ENCODE results near the gene NCKAP1. TPM values are rescaled to one million over a fixed set of nuclear protein-coding genes. Genes with fewer than 3 reads are reported as not detected.

Gene NCKAP1
- total RNA-seq, 4 donors from 2014 or later = 88.3 to 160 (median 122) TPM

DNA sequence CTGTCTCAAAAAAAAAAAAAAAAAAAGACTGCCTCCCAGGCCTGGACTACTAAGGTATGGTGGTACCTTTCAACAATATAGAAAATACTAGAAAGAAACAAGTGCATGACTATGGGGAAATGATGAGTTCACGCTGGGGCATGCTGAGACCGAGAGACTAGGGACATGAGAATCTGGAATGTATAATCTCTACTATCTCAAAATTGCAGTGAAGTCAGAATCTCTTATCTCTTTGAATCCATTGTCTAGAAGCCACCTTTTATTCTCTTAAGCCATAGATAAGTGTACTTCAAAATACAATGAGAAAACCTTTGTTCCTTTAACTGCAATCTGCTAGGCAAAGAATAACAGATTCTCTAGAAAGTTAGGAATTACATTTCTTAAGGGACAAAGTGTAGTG, 177.4 kb downstream of the NCKAP1 start:
- no peak for DNase-seq (ENCODE audit: low spot score in 2 of 2)
- H3K4me3 ChIP-seq (ENCODE audit: low read depth, poor library complexity, severe bottlenecking) = no peak overlapping the region
- TF ChIP-seq, protein P1, sequence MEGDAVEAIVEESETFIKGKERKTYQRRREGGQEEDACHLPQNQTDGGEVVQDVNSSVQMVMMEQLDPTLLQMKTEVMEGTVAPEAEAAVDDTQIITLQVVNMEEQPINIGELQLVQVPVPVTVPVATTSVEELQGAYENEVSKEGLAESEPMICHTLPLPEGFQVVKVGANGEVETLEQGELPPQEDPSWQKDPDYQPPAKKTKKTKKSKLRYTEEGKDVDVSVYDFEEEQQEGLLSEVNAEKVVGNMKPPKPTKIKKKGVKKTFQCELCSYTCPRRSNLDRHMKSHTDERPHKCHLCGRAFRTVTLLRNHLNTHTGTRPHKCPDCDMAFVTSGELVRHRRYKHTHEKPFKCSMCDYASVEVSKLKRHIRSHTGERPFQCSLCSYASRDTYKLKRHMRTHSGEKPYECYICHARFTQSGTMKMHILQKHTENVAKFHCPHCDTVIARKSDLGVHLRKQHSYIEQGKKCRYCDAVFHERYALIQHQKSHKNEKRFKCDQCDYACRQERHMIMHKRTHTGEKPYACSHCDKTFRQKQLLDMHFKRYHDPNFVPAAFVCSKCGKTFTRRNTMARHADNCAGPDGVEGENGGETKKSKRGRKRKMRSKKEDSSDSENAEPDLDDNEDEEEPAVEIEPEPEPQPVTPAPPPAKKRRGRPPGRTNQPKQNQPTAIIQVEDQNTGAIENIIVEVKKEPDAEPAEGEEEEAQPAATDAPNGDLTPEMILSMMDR (IDR thresholded peaks at IDR 0.05) = no peak
- no peak for TF ChIP-seq POLR2A (IDR thresholded peaks at IDR 0.05)
- intact Hi-C loops (cut with DNase I; ENCODE audit: low total_unique reads) = no loop called here
- WGBS, 2 donors = 92 to 98% methylated on average over 2 of the region's 2 CpGs

Other genes starting within 250 kb of the NCKAP1 start
- gene FRZB, start 171.8 kb downstream of the NCKAP1 start, total RNA-seq = 10 to 100 TPM in 2 of 4 donors, 1 to 10 TPM in 2; 1.6 to 20.4 (median 12.0) TPM
- 1 to 10 TPM; 1.1 to 2.0 (median 1.5) TPM for gene DUSP19, start 40.3 kb upstream of the NCKAP1 start, total RNA-seq
- gene NUP35, start 86.0 kb upstream of the NCKAP1 start, total RNA-seq = 10 to 100 TPM; 15.6 to 21.8 (median 19.8) TPM